ENCODE results near the gene LCK. TPM values are rescaled to one million over a fixed set of nuclear protein-coding genes. Genes with fewer than 3 reads are reported as not detected.
A peak's percentile ranks its signal among the peaks of the same experiment; 100 is the strongest.

LCK gene
- total and polyA plus RNA-seq, 2 donors (not counting 1 experiment from before 2014, with no cell fraction given) = 22.3 to 23.8 TPM

DNA sequence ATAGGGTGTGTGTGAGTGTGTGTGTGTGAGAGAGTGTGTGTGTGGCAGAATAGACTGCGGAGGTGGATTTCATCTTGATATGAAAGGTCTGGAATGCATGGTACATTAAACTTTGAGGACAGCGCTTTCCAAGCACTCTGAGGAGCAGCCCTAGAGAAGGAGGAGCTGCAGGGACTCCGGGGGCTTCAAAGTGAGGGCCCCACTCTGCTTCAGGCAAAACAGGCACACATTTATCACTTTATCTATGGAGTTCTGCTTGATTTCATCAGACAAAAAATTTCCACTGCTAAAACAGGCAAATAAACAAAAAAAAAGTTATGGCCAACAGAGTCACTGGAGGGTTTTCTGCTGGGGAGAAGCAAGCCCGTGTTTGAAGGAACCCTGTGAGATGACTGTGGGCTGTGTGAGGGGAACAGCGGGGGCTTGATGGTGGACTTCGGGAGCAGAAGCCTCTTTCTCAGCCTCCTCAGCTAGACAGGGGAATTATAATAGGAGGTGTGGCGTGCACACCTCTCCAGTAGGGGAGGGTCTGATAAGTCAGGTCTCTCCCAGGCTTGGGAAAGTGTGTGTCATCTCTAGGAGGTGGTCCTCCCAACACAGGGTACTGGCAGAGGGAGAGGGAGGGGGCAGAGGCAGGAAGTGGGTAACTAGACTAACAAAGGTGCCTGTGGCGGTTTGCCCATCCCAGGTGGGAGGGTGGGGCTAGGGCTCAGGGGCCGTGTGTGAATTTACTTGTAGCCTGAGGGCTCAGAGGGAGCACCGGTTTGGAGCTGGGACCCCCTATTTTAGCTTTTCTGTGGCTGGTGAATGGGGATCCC is 22.5 kb downstream of the LCK start:
- peak overlapping the region; percentile 67 for H2AFZ ChIP-seq (ENCODE audit: insufficient read depth, low read depth, low read length, poor library complexity, severe bottlenecking)
- peak; percentile 78 for ATAC-seq (ENCODE audit: low read depth)
- H3K9me3 ChIP-seq (ENCODE audit: control extremely low read depth in 1 of 3, control insufficient read depth in 2 of 3, insufficient read depth in 1 of 3, low read length in 2 of 3) = no peaks in the 10 kb centered on the region
- H3K4me2 ChIP-seq (replicated peaks; ENCODE audit: low read depth, low read length, poor library complexity, severe bottlenecking) = peak overlapping the region; percentile 65
- 39% methylated on average over 7 of the region's 10 CpGs for WGBS (ENCODE audit: insufficient coverage)
- ChIA-PET POLR2A (interaction anchor here (0.7 kb wide), 1 partner anchor 23 kb away, joined by 3 read pairs; the partner anchor contains the start of gene LCK), CTCF (interaction anchor here (0.8 to 1.0 kb wide), 3 partner anchors 15 to 94 kb away, joined by 3 to 5 read pairs (median 3); no protein-coding TSS in a partner anchor)
- H3K27me3 Mint-ChIP-seq = no peaks in the 10 kb centered on the region
- H3K27me3 ChIP-seq (replicated peaks in 1 of 4; ENCODE audit: control extremely low read depth in 1 of 4, control insufficient read depth in 3 of 4, insufficient read depth in 4 of 4, low read length in 3 of 4) = no peaks in the 10 kb centered on the region
- TF ChIP-seq, protein P1, sequence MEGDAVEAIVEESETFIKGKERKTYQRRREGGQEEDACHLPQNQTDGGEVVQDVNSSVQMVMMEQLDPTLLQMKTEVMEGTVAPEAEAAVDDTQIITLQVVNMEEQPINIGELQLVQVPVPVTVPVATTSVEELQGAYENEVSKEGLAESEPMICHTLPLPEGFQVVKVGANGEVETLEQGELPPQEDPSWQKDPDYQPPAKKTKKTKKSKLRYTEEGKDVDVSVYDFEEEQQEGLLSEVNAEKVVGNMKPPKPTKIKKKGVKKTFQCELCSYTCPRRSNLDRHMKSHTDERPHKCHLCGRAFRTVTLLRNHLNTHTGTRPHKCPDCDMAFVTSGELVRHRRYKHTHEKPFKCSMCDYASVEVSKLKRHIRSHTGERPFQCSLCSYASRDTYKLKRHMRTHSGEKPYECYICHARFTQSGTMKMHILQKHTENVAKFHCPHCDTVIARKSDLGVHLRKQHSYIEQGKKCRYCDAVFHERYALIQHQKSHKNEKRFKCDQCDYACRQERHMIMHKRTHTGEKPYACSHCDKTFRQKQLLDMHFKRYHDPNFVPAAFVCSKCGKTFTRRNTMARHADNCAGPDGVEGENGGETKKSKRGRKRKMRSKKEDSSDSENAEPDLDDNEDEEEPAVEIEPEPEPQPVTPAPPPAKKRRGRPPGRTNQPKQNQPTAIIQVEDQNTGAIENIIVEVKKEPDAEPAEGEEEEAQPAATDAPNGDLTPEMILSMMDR (IDR thresholded peaks at IDR 0.05) = no peak
- TF ChIP-seq EZH2 (IDR thresholded peaks at IDR 0.05; ENCODE audit: borderline replicate concordance, insufficient read depth, low read depth, low read length, poor library complexity, severe bottlenecking) = no peak
- peak overlapping the region; percentile 53 for H3K4me3 Mint-ChIP-seq
- H4K20me1 ChIP-seq (ENCODE audit: control insufficient read depth, insufficient read depth, low read length, poor library complexity, severe bottlenecking) = no peaks in the 10 kb centered on the region
- H3K36me3 ChIP-seq (replicated peaks in 1 of 2; ENCODE audit: control extremely low read depth in 1 of 2, control insufficient read depth in 1 of 2, extremely low read depth in 1 of 2, insufficient read depth in 2 of 2, low read length in 1 of 2) = peaks cover 0 to 10% of the 10 kb centered on the region in 2 experiments
- H3K4me1 Mint-ChIP-seq = peaks cover 27% of the 10 kb centered on the region
- DNase-seq = peak; percentile 51
- peak overlapping the region; percentile 21 for H3K9ac ChIP-seq (ENCODE audit: low read length)
- H3K27ac Mint-ChIP-seq = peak overlapping the region; percentile 86
- peaks cover 44% of the 10 kb centered on the region for H3K79me2 ChIP-seq (ENCODE audit: control insufficient read depth, insufficient read depth, low read length)
- H3K4me1 ChIP-seq (ENCODE audit: control insufficient read depth in 2 of 2, insufficient read depth in 2 of 2, low read length in 2 of 2) = peaks cover 20 to 26% of the 10 kb centered on the region in 2 donors
- H3K4me3 ChIP-seq (ENCODE audit: control extremely low read depth in 1 of 5, extremely low read depth in 1 of 5, insufficient read depth in 1 of 5, low read depth in 2 of 5, low read length in 4 of 5) = no peak overlapping the region
- intact Hi-C loops (cut with micrococcal nuclease) = no loop called here
- no peaks in the 10 kb centered on the region for H3K9me3 Mint-ChIP-seq (ENCODE audit: insufficient read depth)
- peak overlapping the region; percentile 52 to 63 for H3K27ac ChIP-seq (ENCODE audit: low read length in 2 of 2)

Measured in B cell (primary cell).